Measurements from ENCODE around the gene ADAM12.

ADAM12 gene

GRCh38 chr10:126130271-126130710 lies 258.0 kb downstream of the ADAM12 start:
- Histone ChIP-seq H3K4me2 (ENCODE audit: low read length) (no peak overlapping the region), H3K27me3 (ENCODE audit: low read depth, low read length) (no peaks in the 10 kb centered on the region), H3K36me3 (replicated peaks; ENCODE audit: low read depth, low read length) (no peaks in the 10 kb centered on the region), H3K9ac (ENCODE audit: low read length) (no peak overlapping the region), H3K4me1 (ENCODE audit: low read length) (no peaks in the 10 kb centered on the region), H3K9me3 (ENCODE audit: insufficient read depth, low read length) (no peaks in the 10 kb centered on the region), H3K27ac (ENCODE audit: low read length) (no peak overlapping the region), H3K4me3 (ENCODE audit: low read length) (no peak overlapping the region), H3K79me2 (ENCODE audit: low read length) (no peaks in the 10 kb centered on the region), H2AFZ (ENCODE audit: low read depth, low read length) (no peak overlapping the region), H4K20me1 (ENCODE audit: insufficient read depth, low read length) (no peaks in the 10 kb centered on the region)
- TF ChIP-seq EZH2phosphoT487 (IDR thresholded peaks at IDR 0.05; ENCODE audit: low read depth) (no peak), CTCF (IDR thresholded peaks at IDR 0.05; ENCODE audit: low read depth, low read length) (no peak)

GRCh38 chr10:126129026-126129425 lies 259.3 kb downstream of the ADAM12 start:
- H3K4me3 ChIP-seq (ENCODE audit: low read length) = no peak overlapping the region
- no peaks in the 10 kb centered on the region for H3K36me3 ChIP-seq (replicated peaks; ENCODE audit: low read depth, low read length)
- no peaks in the 10 kb centered on the region for H4K20me1 ChIP-seq (ENCODE audit: insufficient read depth, low read length)
- H3K9me3 ChIP-seq (ENCODE audit: insufficient read depth, low read length) = no peaks in the 10 kb centered on the region
- no peak for TF ChIP-seq EZH2phosphoT487 (IDR thresholded peaks at IDR 0.05; ENCODE audit: low read depth)
- no peak for TF ChIP-seq CTCF (IDR thresholded peaks at IDR 0.05; ENCODE audit: low read depth, low read length)
- no peaks in the 10 kb centered on the region for H3K27me3 ChIP-seq (ENCODE audit: low read depth, low read length)
- H3K9ac ChIP-seq (ENCODE audit: low read length) = no peak overlapping the region
- no peaks in the 10 kb centered on the region for H3K4me1 ChIP-seq (ENCODE audit: low read length)
- H2AFZ ChIP-seq (ENCODE audit: low read depth, low read length) = no peak overlapping the region
- no peak overlapping the region for H3K4me2 ChIP-seq (ENCODE audit: low read length)
- H3K27ac ChIP-seq (ENCODE audit: low read length) = no peak overlapping the region
- no peaks in the 10 kb centered on the region for H3K79me2 ChIP-seq (ENCODE audit: low read length)

- Histone ChIP-seq H2AFZ (ENCODE audit: low read depth, low read length) (no peak overlapping the region), H3K4me3 (ENCODE audit: low read length) (no peak overlapping the region), H4K20me1 (ENCODE audit: insufficient read depth, low read length) (no peaks in the 10 kb centered on the region), H3K4me2 (ENCODE audit: low read length) (no peak overlapping the region), H3K9me3 (ENCODE audit: insufficient read depth, low read length) (no peaks in the 10 kb centered on the region), H3K36me3 (replicated peaks; ENCODE audit: low read depth, low read length) (no peaks in the 10 kb centered on the region), H3K27me3 (ENCODE audit: low read depth, low read length) (no peaks in the 10 kb centered on the region), H3K4me1 (ENCODE audit: low read length) (no peaks in the 10 kb centered on the region), H3K27ac (ENCODE audit: low read length) (no peak overlapping the region), H3K79me2 (ENCODE audit: low read length) (no peaks in the 10 kb centered on the region), H3K9ac (ENCODE audit: low read length) (no peak overlapping the region)
- no peak for TF ChIP-seq CTCF (IDR thresholded peaks at IDR 0.05; ENCODE audit: low read depth, low read length)
- TF ChIP-seq EZH2phosphoT487 (IDR thresholded peaks at IDR 0.05; ENCODE audit: low read depth) = no peak
These were observed 259.7 kb downstream of the ADAM12 start for GRCh38 chr10:126128581-126128980.

- no peaks in the 10 kb centered on the region for H3K9me3 ChIP-seq (ENCODE audit: insufficient read depth, low read length)
- no peak for TF ChIP-seq CTCF (IDR thresholded peaks at IDR 0.05; ENCODE audit: low read depth, low read length)
- no peak for TF ChIP-seq EZH2phosphoT487 (IDR thresholded peaks at IDR 0.05; ENCODE audit: low read depth)
- no peak overlapping the region for H3K4me3 ChIP-seq (ENCODE audit: low read length)
- no peak overlapping the region for H3K9ac ChIP-seq (ENCODE audit: low read length)
- H3K4me2 ChIP-seq (ENCODE audit: low read length) = no peak overlapping the region
- H3K36me3 ChIP-seq (replicated peaks; ENCODE audit: low read depth, low read length) = no peaks in the 10 kb centered on the region
- no peak overlapping the region for H3K27ac ChIP-seq (ENCODE audit: low read length)
- no peaks in the 10 kb centered on the region for H3K4me1 ChIP-seq (ENCODE audit: low read length)
- H3K79me2 ChIP-seq (ENCODE audit: low read length) = no peaks in the 10 kb centered on the region
- H4K20me1 ChIP-seq (ENCODE audit: insufficient read depth, low read length) = no peaks in the 10 kb centered on the region
- H3K27me3 ChIP-seq (ENCODE audit: low read depth, low read length) = no peaks in the 10 kb centered on the region
- no peak overlapping the region for H2AFZ ChIP-seq (ENCODE audit: low read depth, low read length)
These were observed 260.7 kb downstream of the ADAM12 start for GRCh38 chr10:126127481-126128029.

Data from OCI-LY3 (cell line).